HCEC 1CT (cell line): ENCODE results near the gene EIF4E2.
A peak's percentile ranks its signal among the peaks of the same experiment; 100 is the strongest.
"Not testable (repeated sequence)": the region's sequence is repeated elsewhere in the genome, so short reads cannot be mapped to it uniquely, and the experiment has no call there.

Source experiments
- DNase-seq: peaks from one replicate; pipeline ENCODE4 v3.0.0-alpha.2; 2017

Gene EIF4E2

GRCh38 chr2:232570481-232570880, 20.0 kb downstream of the EIF4E2 start:
- not testable (repeated sequence) for DNase-seq

GRCh38 chr2:232571026-232571474, 20.6 kb downstream of the EIF4E2 start:
- DNase-seq = no peak

GRCh38 chr2:232573042-232573441, 22.6 kb downstream of the EIF4E2 start:
- DNase-seq = no peak

- DNase-seq = no peak
These were observed 23.4 kb downstream of the EIF4E2 start for GRCh38 chr2:232573771-232574435.

- peak; percentile 61 for DNase-seq
These were observed 24.4 kb downstream of the EIF4E2 start for GRCh38 chr2:232574674-232575403.

- no peak for DNase-seq
These were observed 24.9 kb downstream of the EIF4E2 start for GRCh38 chr2:232575404-232575746.

- DNase-seq = no peak
These were observed 26.5 kb downstream of the EIF4E2 start for GRCh38 chr2:232576995-232577394.

- no peak for DNase-seq
These were observed 27.4 kb downstream of the EIF4E2 start for GRCh38 chr2:232577841-232578240.

- no peak for DNase-seq
These were observed 28.1 kb downstream of the EIF4E2 start for GRCh38 chr2:232578626-232579025.

- no peak for DNase-seq
These were observed 30.1 kb downstream of the EIF4E2 start for GRCh38 chr2:232580648-232580981.

GRCh38 chr2:232581725-232582124, 31.2 kb downstream of the EIF4E2 start:
- no peak for DNase-seq

GRCh38 chr2:232584238-232584637, 33.7 kb downstream of the EIF4E2 start:
- no peak for DNase-seq

GRCh38 chr2:232586943-232587505, 36.5 kb downstream of the EIF4E2 start:
- DNase-seq = no peak

- no peak for DNase-seq
These were observed 37.0 kb downstream of the EIF4E2 start for GRCh38 chr2:232587512-232587911.

- no peak for DNase-seq
These were observed 37.5 kb downstream of the EIF4E2 start for GRCh38 chr2:232588031-232588430.

GRCh38 chr2:232588680-232589585, 38.4 kb downstream of the EIF4E2 start:
- peak; percentile 37 for DNase-seq

- peak; percentile 72 for DNase-seq
These were observed 42.4 kb downstream of the EIF4E2 start for GRCh38 chr2:232592772-232593395.

GRCh38 chr2:232593982-232594381, 43.5 kb downstream of the EIF4E2 start:
- DNase-seq = no peak

GRCh38 chr2:232597362-232598079, 47.0 kb downstream of the EIF4E2 start:
- DNase-seq = no peak

- DNase-seq = no peak
These were observed 47.8 kb downstream of the EIF4E2 start for GRCh38 chr2:232598293-232598692.

GRCh38 chr2:232600053-232600773, 49.7 kb downstream of the EIF4E2 start:
- no peak for DNase-seq
